Endothelial cell of umbilical vein (primary cell): ENCODE measurements around the gene THOC2.

Experiments
- CTCF ChIP-seq, 2 donors: IDR thresholded peaks; 1 replicate in 1 of 2; 2 replicates in 1 of 2; pipeline ENCODE4 v1.5.1; 2011; ENCODE audit warnings: low read length in 2 of 2, mild to moderate bottlenecking in 2 of 2, moderate library complexity in 2 of 2, control low read depth in 1 of 2, inconsistent platforms in 1 of 2, low read depth in 1 of 2; ENCODE audit not compliant: insufficient read depth in 1 of 2; ENCODE audit errors: extremely low read depth in 1 of 2
- EZH2 ChIP-seq: IDR thresholded peaks from 2 replicates; pipeline ENCODE4 v1.6.1; 2012; ENCODE audit warnings: borderline replicate concordance, low read depth, mild to moderate bottlenecking, moderate library complexity, low read length, inconsistent platforms; ENCODE audit not compliant: severe bottlenecking
- MYC ChIP-seq: IDR thresholded peaks from one replicate; pipeline ENCODE4 v1.6.1; 2011; ENCODE audit warnings: mild to moderate bottlenecking, low read depth, low read length

GRCh38 chrX:123625477-123625876 lies 107.4 kb downstream of the THOC2 start:
- no peak for TF ChIP-seq CTCF (IDR thresholded peaks at IDR 0.05; ENCODE audit: extremely low read depth in 1 of 2, insufficient read depth in 1 of 2, low read depth in 1 of 2, low read length in 2 of 2)
- no peak for TF ChIP-seq EZH2
- no peak for TF ChIP-seq MYC
